Keratinocyte (primary cell): ENCODE data around the gene FABP1. TPM values are rescaled to one million over a fixed set of nuclear protein-coding genes. Genes with fewer than 3 reads are reported as not detected.

Experiments
- DNase-seq: peaks from one replicate; pipeline ENCODE4 v3.0.0-alpha.2; 2011; ENCODE audit warnings: low read depth, missing footprints, low spot score
- FAIRE-seq: peaks from 2 replicates; lab custom pipeline; 2011; peaks lifted over from hg19 to GRCh38; lab: Jason Lieb, UNC
- H2AFZ ChIP-seq: 2 replicates; pipeline ENCODE4 v1.6.0; 2012; ENCODE audit warnings: low read length, control low read depth, inconsistent platforms; ENCODE audit not compliant: control insufficient read depth
- H3K27ac ChIP-seq: 2 replicates; pipeline ENCODE4 v1.5.1; 2011; ENCODE audit warnings: low read length; ENCODE audit not compliant: control insufficient read depth, insufficient read depth
- H3K27me3 ChIP-seq: 3 replicates; pipeline ENCODE4 v1.6.0; 2011; ENCODE audit warnings: low read length; ENCODE audit not compliant: control insufficient read depth, insufficient read depth; ENCODE audit errors: extremely low read depth
- H3K36me3 ChIP-seq, 2 experiments: 2 replicates in 1 of 2; 3 replicates in 1 of 2; pipeline ENCODE4 v1.5.1; 2011; ENCODE audit warnings: low read length in 2 of 2, mild to moderate bottlenecking in 1 of 2; ENCODE audit not compliant: control insufficient read depth in 2 of 2, insufficient read depth in 2 of 2; ENCODE audit errors: extremely low read depth in 1 of 2
- H3K4me1 ChIP-seq: 3 replicates; pipeline ENCODE4 v1.5.1; 2011; ENCODE audit warnings: low read length; ENCODE audit not compliant: control insufficient read depth, insufficient read depth; ENCODE audit errors: extremely low read depth
- H3K4me2 ChIP-seq: 3 replicates; pipeline ENCODE4 v1.6.0; 2011; ENCODE audit warnings: low read depth, low read length; ENCODE audit not compliant: control insufficient read depth, insufficient read depth; ENCODE audit errors: extremely low read depth
- H3K4me3 ChIP-seq, 3 experiments: fragments of 200-600 bp in 1 of 3; sonication (generic) in 1 of 3; 2 replicates in 2 of 3; 3 replicates in 1 of 3; pipeline ENCODE4 v1.5.1; 2011 to 2016; ENCODE audit warnings: low read length in 3 of 3, mild to moderate bottlenecking in 3 of 3, control low read depth in 2 of 3, inconsistent platforms in 1 of 3, low read depth in 1 of 3, mixed read lengths in 1 of 3, mixed run types in 1 of 3, moderate library complexity in 1 of 3; ENCODE audit not compliant: control insufficient read depth in 2 of 3, insufficient read depth in 2 of 3; ENCODE audit errors: extremely low read depth in 1 of 3
- H3K79me2 ChIP-seq: 2 replicates; pipeline ENCODE4 v1.6.0; 2012; ENCODE audit warnings: low read length; ENCODE audit not compliant: control insufficient read depth, insufficient read depth
- H3K9ac ChIP-seq: 3 replicates; pipeline ENCODE4 v1.6.0; 2011; ENCODE audit warnings: low read length; ENCODE audit not compliant: control insufficient read depth, insufficient read depth; ENCODE audit errors: extremely low read depth
- H3K9me1 ChIP-seq: 3 replicates; pipeline ENCODE4 v1.6.0; 2011; ENCODE audit warnings: low read length; ENCODE audit not compliant: control insufficient read depth, insufficient read depth; ENCODE audit errors: extremely low read depth
- H3K9me3 ChIP-seq: 2 replicates; pipeline ENCODE4 v1.5.1; 2012; ENCODE audit warnings: low read depth, low read length; ENCODE audit not compliant: control insufficient read depth
- H4K20me1 ChIP-seq: 3 replicates; pipeline ENCODE4 v1.6.0; 2011; ENCODE audit warnings: low read length; ENCODE audit not compliant: control insufficient read depth, insufficient read depth; ENCODE audit errors: extremely low read depth
- CTCF ChIP-seq, 3 experiments: IDR thresholded peaks in 1 of 3; conservative IDR thresholded peaks in 1 of 3; optimal IDR thresholded peaks in 1 of 3; 2 replicates in 2 of 3; 3 replicates in 1 of 3; pipeline versions ENCODE3 to v1.5.1; 2011; ENCODE audit warnings: low read length in 3 of 3, mild to moderate bottlenecking in 3 of 3, moderate library complexity in 2 of 3, control low read depth in 1 of 3, inconsistent platforms in 1 of 3; ENCODE audit not compliant: insufficient read depth in 2 of 3; ENCODE audit errors: extremely low read depth in 1 of 3
- EZH2 ChIP-seq: IDR thresholded peaks from one replicate; pipeline ENCODE4 v1.6.1; 2012; ENCODE audit warnings: inconsistent platforms, mild to moderate bottlenecking, low read length, moderate library complexity
- dilution Hi-C: fragments of 300-500 bp; cut with MboI; formaldehyde crosslinking; loops from one replicate; pipeline ENCODE4 v1.7.0; 2020; ENCODE audit warnings: low sequenced_read_pairs; ENCODE audit not compliant: extremely low pct_ligation_motif_present
- polyA plus RNA-seq, 5 experiments: library from polyadenylated mRNA; depleted of rRNA in 3 of 5; stranded (reverse) in 3 of 5; stranded (forward) in 1 of 5; unstranded in 1 of 5; fragments of >200 nt; gene quantifications; 1 replicate in 1 of 5; 2 replicates in 3 of 5; 3 replicates in 1 of 5; pipeline versions ENCODE4 v1.2.1 to v1.2.3, GENCODE V29; 2011 to 2012; ENCODE audit warnings: missing spikeins in 2 of 5, low read depth in 1 of 5, low replicate concordance in 1 of 5

FABP1 gene
- polyA plus RNA-seq, 1 donor (not counting 4 experiments of a cell fraction or from before 2014, with no cell fraction given), result not detected

- dilution Hi-C loops, result no loop called here
- FAIRE-seq, result no peak
Observed at GRCh38 chr2:88144914-88145497, 17.1 kb upstream of the FABP1 start.

GRCh38 chr2:88144271-88144670 is 16.4 kb upstream of the FABP1 start:
- Histone ChIP-seq H4K20me1 (no peaks in the 10 kb centered on the region), H3K9ac (no peak overlapping the region), H3K79me2 (no peaks in the 10 kb centered on the region), H3K4me2 (no peak overlapping the region), H3K9me1 (no peaks in the 10 kb centered on the region), H3K9me3 (no peaks in the 10 kb centered on the region), H3K4me1 (no peaks in the 10 kb centered on the region), H3K27ac (no peak overlapping the region), H3K27me3 (no peaks in the 10 kb centered on the region), H3K36me3 (no peaks in the 10 kb centered on the region), H3K4me3 (no peak overlapping the region), H2AFZ (no peak overlapping the region)
- DNase-seq (no peak), FAIRE-seq (no peak)
- dilution Hi-C loops, result no loop called here
- TF ChIP-seq CTCF (optimal IDR thresholded peaks at IDR 0.05 in 1 of 3, IDR thresholded peaks at IDR 0.05 in 1 of 3, conservative IDR thresholded peaks at IDR 0.05 in 1 of 3; ENCODE audit: extremely low read depth in 1 of 3, insufficient read depth in 2 of 3, low read length in 3 of 3), result no peak

More at GRCh38 chr2:88144914-88145497, 17.1 kb upstream of the FABP1 start:
- DNase-seq, result no peak
- Histone ChIP-seq H3K9me3 (no peaks in the 10 kb centered on the region), H3K9ac (no peak overlapping the region), H3K27me3 (no peaks in the 10 kb centered on the region), H3K9me1 (no peaks in the 10 kb centered on the region), H3K27ac (no peak overlapping the region), H3K4me3 (no peak overlapping the region), H3K79me2 (no peaks in the 10 kb centered on the region), H3K4me1 (no peaks in the 10 kb centered on the region), H3K36me3 (no peaks in the 10 kb centered on the region), H2AFZ (no peak overlapping the region), H3K4me2 (no peak overlapping the region), H4K20me1 (no peaks in the 10 kb centered on the region)
- TF ChIP-seq CTCF (optimal IDR thresholded peaks at IDR 0.05 in 1 of 3, IDR thresholded peaks at IDR 0.05 in 1 of 3, conservative IDR thresholded peaks at IDR 0.05 in 1 of 3; ENCODE audit: extremely low read depth in 1 of 3, insufficient read depth in 2 of 3, low read length in 3 of 3) (no peak), EZH2 (no peak)
